OCI-M2 (cell line): Measurements from ENCODE around the gene PDCD2.
"Not testable (repeated sequence)": the region's sequence is repeated elsewhere in the genome, so short reads cannot be mapped to it uniquely, and the experiment has no call there.

Source experiments
- DNase-seq: peaks from one replicate; lab custom pipeline; 2025; ENCODE audit not compliant: unreplicated experiment; lab: John Stamatoyannopoulos, UW

The PDCD2 gene

GRCh38 chr6:170584181-170584953 lies at the start of gene PDCD2:
Gene PDCD2, minus strand, starts transcription at chr6:170584637. Its CDS starts 56 bp downstream, at chr6:170584581.
- DNase-seq = peak; percentile 83

GRCh38 chr6:170616020-170616554 lies 31.6 kb upstream of the PDCD2 start:
- not testable (repeated sequence) for DNase-seq

- DNase-seq = not testable (repeated sequence)
These were observed 27.9 kb upstream of the PDCD2 start for GRCh38 chr6:170612256-170612804.

- DNase-seq = not testable (repeated sequence)
These were observed 24.8 kb upstream of the PDCD2 start for GRCh38 chr6:170609225-170609624.

- no peak for DNase-seq
These were observed 21.3 kb upstream of the PDCD2 start for GRCh38 chr6:170605574-170606259.

GRCh38 chr6:170597278-170597677 lies 12.8 kb upstream of the PDCD2 start:
- DNase-seq = no peak

GRCh38 chr6:170596426-170596825 lies 12.0 kb upstream of the PDCD2 start:
- no peak for DNase-seq

- DNase-seq = no peak
These were observed 6.3 kb upstream of the PDCD2 start for GRCh38 chr6:170590725-170591124.

GRCh38 chr6:170584954-170585498 lies 589 bp upstream of the PDCD2 start:
- no peak for DNase-seq

GRCh38 chr6:170583756-170584180 lies 669 bp downstream of the PDCD2 start:
- no peak for DNase-seq

- no peak for DNase-seq
These were observed 5.5 kb downstream of the PDCD2 start for GRCh38 chr6:170578909-170579308.

- no peak for DNase-seq
These were observed 9.2 kb downstream of the PDCD2 start for GRCh38 chr6:170575250-170575649.

GRCh38 chr6:170572704-170573466 lies 11.6 kb downstream of the PDCD2 start:
- DNase-seq = no peak

GRCh38 chr6:170564936-170565530 lies 19.4 kb downstream of the PDCD2 start:
- DNase-seq = no peak

GRCh38 chr6:170561555-170561954 lies 22.9 kb downstream of the PDCD2 start:
- no peak for DNase-seq

- DNase-seq = no peak
These were observed 29.1 kb downstream of the PDCD2 start for GRCh38 chr6:170555305-170555704.

GRCh38 chr6:170554796-170555137 lies 29.7 kb downstream of the PDCD2 start:
- DNase-seq = no peak

- peak; percentile 67 for DNase-seq
These were observed 30.2 kb downstream of the PDCD2 start, which contains the start of gene TBP for GRCh38 chr6:170554013-170554795. Gene TBP, plus strand, starts transcription at chr6:170554369. Its CDS starts 2,661 bp downstream, at chr6:170557030.

- DNase-seq = peak; percentile 67
These were observed 30.9 kb downstream of the PDCD2 start for GRCh38 chr6:170553534-170554012.
